Body of pancreas (tissue), 4 donors: Measurements from ENCODE around the gene TNXB. TPM values are rescaled to one million over a fixed set of nuclear protein-coding genes. Genes with fewer than 3 reads are reported as not detected.

Experiments
- ATAC-seq: fragments of 150-250 bp; one replicate; pipeline ENCODE4 v1.9.1; 2016
- DNase-seq, 4 donors: peaks; one replicate each; pipeline ENCODE4 v3.0.0-alpha.2; 2019
- H3K27ac ChIP-seq, 4 donors: fragments of 200-600 bp; sonication (generic); 1 replicate in 3 of 4; 2 replicates in 1 of 4; pipeline versions ENCODE4 v1.5.1 to v1.6.1; 2016 to 2019; ENCODE audit warnings: mild to moderate bottlenecking in 1 of 4, mixed read lengths in 1 of 4, moderate library complexity in 1 of 4
- H3K27me3 ChIP-seq, 2 donors: fragments of 200-600 bp; sonication (generic); one replicate each; pipeline ENCODE4 v1.6.0; 2016; ENCODE audit warnings: mild to moderate bottlenecking in 1 of 2
- H3K36me3 ChIP-seq, 2 donors: fragments of 200-600 bp; sonication (generic); replicated peaks in 1 of 2; 2 replicates each; pipeline ENCODE4 v1.5.1; 2016; ENCODE audit warnings: low read depth in 2 of 2; ENCODE audit not compliant: insufficient read depth in 1 of 2
- H3K4me1 ChIP-seq: fragments of 200-600 bp; sonication (generic); one replicate; pipeline ENCODE4 v1.6.0; 2016
- H3K4me3 ChIP-seq, 2 donors: fragments of 200-600 bp; sonication (generic); 1 replicate in 1 of 2; 2 replicates in 1 of 2; pipeline ENCODE4 v1.5.1; 2016 to 2019
- H3K9me3 ChIP-seq, 3 donors: fragments of 200-600 bp; sonication (generic); 1 replicate in 2 of 3; 2 replicates in 1 of 3; pipeline ENCODE4 v1.5.1; 2016
- CTCF ChIP-seq, 7 experiments: fragments of 450-650 bp in 4 of 7; fragments of 200-600 bp in 3 of 7; sonication (generic) in 3 of 7; IDR thresholded peaks; one replicate each; pipeline ENCODE4 v1.5.1; 2016 to 2019; ENCODE audit warnings: antibody characterized with exemption in 7 of 7
- POLR2A ChIP-seq, 3 donors: fragments of 450-650 bp; IDR thresholded peaks; one replicate each; pipeline ENCODE4 v1.6.1; 2016; ENCODE audit warnings: antibody characterized with exemption in 3 of 3, mild to moderate bottlenecking in 2 of 3
- WGBS, 2 donors: methylation state at CpG; one replicate each; pipeline ENCODE4 v1.1.5; 2017; 5-methylcytosine and 5-hydroxymethylcytosine counted together
- intact Hi-C: fragments of 100-400 bp; cut with DNase I; formaldehyde crosslinking; loops from one replicate; pipeline ENCODE4 v1.15.1; 2023
- total RNA-seq, 2 donors: library from RNA; depleted of rRNA; stranded (reverse); fragments of >200 nt; gene quantifications; one replicate each; pipeline ENCODE4 v1.1.0, GENCODE V29; 2016

The TNXB gene
- total RNA-seq, 2 donors from 2014 or later, result 24.9 to 36.6 TPM

DNA sequence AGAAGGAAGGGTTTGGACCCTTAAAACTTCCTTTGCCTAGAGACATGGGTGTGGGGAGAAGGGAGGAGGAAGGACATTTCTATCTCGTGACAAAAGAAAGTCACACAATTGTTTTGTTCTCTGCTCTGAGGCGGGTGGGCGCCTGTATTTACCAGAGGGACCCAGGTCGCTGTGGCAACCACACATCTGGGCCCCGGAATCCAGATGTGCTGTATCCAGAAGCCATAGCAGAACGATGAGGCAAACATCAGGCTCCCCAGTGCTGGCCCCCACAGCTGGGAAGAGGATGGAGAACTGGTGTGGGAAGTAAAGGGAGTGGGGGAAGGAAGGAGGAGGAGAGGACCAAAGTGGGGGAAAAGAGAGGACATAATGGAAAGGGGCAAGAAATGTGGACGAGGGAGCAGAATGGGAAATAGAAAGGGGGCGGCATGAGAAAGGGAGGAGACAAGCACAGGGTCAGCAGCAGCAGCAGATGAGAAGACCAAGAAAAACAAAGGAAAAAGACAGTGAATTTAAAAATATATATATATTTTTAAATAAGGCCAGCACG is 3.4 kb upstream of the TNXB start:
- Histone ChIP-seq H3K27me3 (no peaks in the 10 kb centered on the region), H3K4me1 (peaks cover 29% of the 10 kb centered on the region), H3K9me3 (no peaks in the 10 kb centered on the region), H3K36me3 (peaks cover 0 to 12% of the 10 kb centered on the region in 2 donors), H3K27ac (peak overlapping the region in 1 of 4 donors; percentile 17), H3K4me3 (no peak overlapping the region)
- intact Hi-C loops, result no loop called here
- WGBS, 2 donors, result 55 to 60% methylated on average over 9 of the region's 9 CpGs
- ATAC-seq, result no peak
- DNase-seq, result no peak
- TF ChIP-seq CTCF (IDR thresholded peaks at IDR 0.05) (no peak), POLR2A (IDR thresholded peaks at IDR 0.05) (no peak)

DNA sequence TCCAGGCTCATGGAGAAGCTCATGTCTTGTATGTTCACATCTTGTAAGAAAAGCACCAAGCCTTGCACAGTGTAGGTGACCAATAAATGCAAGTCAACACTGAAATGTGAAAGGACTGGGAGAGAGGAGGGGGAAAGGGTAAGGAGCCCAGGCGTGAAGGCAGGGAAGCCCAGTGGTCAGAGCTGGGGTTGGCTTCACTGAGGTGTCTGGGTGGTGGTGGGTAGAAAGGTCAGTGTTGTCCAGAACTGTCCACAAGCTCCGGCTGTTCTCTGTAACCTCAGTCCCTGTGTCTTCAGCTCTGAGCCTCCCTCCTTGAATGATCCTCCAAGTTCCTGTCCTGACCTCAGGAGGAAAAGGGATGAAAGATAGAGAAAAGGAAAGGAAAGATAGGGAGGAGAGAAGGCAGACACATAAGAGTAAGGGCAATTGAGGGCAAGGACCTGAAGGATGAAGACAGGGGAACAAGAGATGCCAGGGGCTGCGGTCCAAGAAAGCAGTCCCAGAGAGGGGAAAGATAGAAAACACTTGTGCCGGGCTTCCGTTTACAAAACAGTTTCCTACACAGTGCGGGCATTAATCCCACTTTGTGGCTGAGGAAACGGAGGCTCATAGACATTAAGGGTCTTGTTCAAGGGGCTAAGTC is 2.4 kb upstream of the TNXB start:
- Histone ChIP-seq H3K36me3 (peaks cover 0 to 7% of the 10 kb centered on the region in 2 donors), H3K9me3 (no peaks in the 10 kb centered on the region), H3K4me1 (peaks cover 33% of the 10 kb centered on the region), H3K4me3 (no peak overlapping the region), H3K27me3 (no peaks in the 10 kb centered on the region), H3K27ac (peak overlapping the region in 1 of 4 donors; percentile 17)
- ATAC-seq (no peak), DNase-seq (no peak)
- WGBS, 2 donors, result 59 to 68% methylated on average over 7 of the region's 7 CpGs
- TF ChIP-seq POLR2A (IDR thresholded peaks at IDR 0.05) (no peak), CTCF (IDR thresholded peaks at IDR 0.05) (no peak)
- intact Hi-C loops, result no loop called here

DNA sequence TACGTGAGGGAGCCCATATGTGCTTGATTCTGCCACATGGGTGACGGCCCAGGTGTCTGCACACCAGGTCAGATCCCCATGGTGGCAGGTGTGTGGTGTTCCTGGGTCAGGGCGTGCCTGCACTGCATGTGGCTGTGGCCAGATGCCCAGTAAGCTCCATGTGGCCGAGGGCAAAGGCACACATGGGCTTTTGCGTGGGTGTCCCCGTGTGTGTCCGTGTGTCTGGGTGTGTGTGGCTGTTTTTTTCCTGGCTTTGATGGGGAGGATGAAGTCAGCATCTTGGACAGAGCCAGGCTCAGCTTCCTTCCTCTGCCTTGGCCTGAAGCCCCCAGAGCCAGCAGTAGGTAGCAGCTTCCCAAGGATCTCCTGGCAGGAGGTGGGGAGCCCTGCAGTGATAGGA is 1.5 kb upstream of the TNXB start:
- 24% methylated on average over 7 of the region's 7 CpGs; no CpG with 5 or more reads in 1 of the 2 donors for WGBS, 2 donors
- Histone ChIP-seq H3K4me1 (peaks cover 33% of the 10 kb centered on the region), H3K9me3 (no peaks in the 10 kb centered on the region), H3K36me3 (no peaks in the 10 kb centered on the region), H3K4me3 (no peak overlapping the region), H3K27me3 (no peaks in the 10 kb centered on the region), H3K27ac (peak overlapping the region in 1 of 4 donors; percentile 18)
- intact Hi-C loops, result no loop called here
- peak in 1 of 4 donors; percentile 43 for DNase-seq
- no peak for TF ChIP-seq CTCF (IDR thresholded peaks at IDR 0.05)
- no peak for TF ChIP-seq POLR2A (IDR thresholded peaks at IDR 0.05)
- no peak for ATAC-seq

DNA sequence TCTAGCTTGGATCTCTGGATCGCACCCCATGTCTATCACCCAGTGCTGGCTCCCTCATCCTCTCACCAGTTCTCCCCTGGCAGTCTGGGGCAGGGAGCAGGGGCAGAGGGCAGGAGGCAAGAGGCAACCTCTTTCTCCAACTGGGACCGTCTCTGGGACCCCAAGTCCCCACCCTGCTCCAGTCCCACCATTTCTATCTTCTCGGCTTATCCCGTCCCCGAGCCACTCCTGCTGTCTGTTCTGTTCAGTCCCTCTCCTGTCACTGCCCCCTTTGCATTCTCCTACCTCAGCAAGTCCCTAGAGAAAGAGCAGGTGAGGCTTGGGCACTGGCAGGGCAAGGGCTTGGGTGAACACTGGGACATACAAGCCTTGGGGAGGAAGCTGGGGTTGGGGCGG is 625 bp upstream of the TNXB start:
- no peak overlapping the region for H3K4me3 ChIP-seq
- 32 to 47% methylated on average over 6 of the region's 6 CpGs for WGBS, 2 donors
- DNase-seq (no peak), ATAC-seq (no peak)
- intact Hi-C loops, result no loop called here
- no peak for TF ChIP-seq CTCF (IDR thresholded peaks at IDR 0.05)
- TF ChIP-seq POLR2A (IDR thresholded peaks at IDR 0.05), result no peak
- no peaks in the 10 kb centered on the region for H3K9me3 ChIP-seq
- no peaks in the 10 kb centered on the region for H3K36me3 ChIP-seq
- H3K4me1 ChIP-seq, result peaks cover 33% of the 10 kb centered on the region
- H3K27ac ChIP-seq, result no peak overlapping the region
- H3K27me3 ChIP-seq, result no peaks in the 10 kb centered on the region

- Histone ChIP-seq H3K27ac (peak overlapping the region; percentile 6 to 59 (median 27)), H3K27me3 (no peaks in the 10 kb centered on the region), H3K36me3 (no peaks in the 10 kb centered on the region), H3K4me3 (no peak overlapping the region), H3K4me1 (peaks cover 26% of the 10 kb centered on the region), H3K9me3 (no peaks in the 10 kb centered on the region)
- intact Hi-C loops, result no loop called here
- TF ChIP-seq POLR2A (IDR thresholded peaks at IDR 0.05), result no peak
- no peak for TF ChIP-seq CTCF (IDR thresholded peaks at IDR 0.05)
- DNase-seq (no peak), ATAC-seq (no peak)
- 27 to 39% methylated on average over 5 to 6 of the region's 6 CpGs for WGBS, 2 donors
Measured at GRCh38 chr6:32108727-32109113, 418 bp downstream of the TNXB start.
